Renal cortex interstitium (tissue), 11 donors: ENCODE measurements around the gene TMEM8B. TPM values are rescaled to one million over a fixed set of nuclear protein-coding genes. Genes with fewer than 3 reads are reported as not detected.

ENCODE experiments used
- DNase-seq, 11 donors: peaks; one replicate each; pipeline ENCODE4 v3.0.0-alpha.2; 2013; ENCODE audit warnings: low read depth in 9 of 11, low spot score in 4 of 11; ENCODE audit errors: extremely low read depth in 1 of 11
- polyA plus RNA-seq, 3 donors: library from polyadenylated mRNA; unstranded; fragments of 120-200 nt; gene quantifications; one replicate each; pipeline ENCODE4 v1.2.1, GENCODE V29; 2013; ENCODE audit not compliant: insufficient read length in 3 of 3

Gene TMEM8B
- polyA plus RNA-seq, 3 donors = 24.4 to 36.4 (median 28.9) TPM

GRCh38 chr9:35800530-35800929, 28.5 kb upstream of the TMEM8B start:
- no peak for DNase-seq

GRCh38 chr9:35801328-35802128, 27.5 kb upstream of the TMEM8B start:
- DNase-seq = no peak

- DNase-seq = no peak
Measured at GRCh38 chr9:35806101-35806500, 22.9 kb upstream of the TMEM8B start.

- no peak for DNase-seq
Measured at GRCh38 chr9:35808433-35808832, 20.6 kb upstream of the TMEM8B start.

GRCh38 chr9:35810122-35810521, 18.9 kb upstream of the TMEM8B start:
- no peak for DNase-seq

- DNase-seq = no peak
Measured at GRCh38 chr9:35811381-35812024, 17.5 kb upstream of the TMEM8B start.

- DNase-seq = peak; percentile 77 to 95 (median 87)
Measured at GRCh38 chr9:35812025-35812602, 16.9 kb upstream of the TMEM8B start, which contains the start of gene SPAG8. SPAG8 (minus strand) TSS chr9:35812262; CDS start chr9:35812147, 115 bp downstream.

GRCh38 chr9:35813434-35814105, 15.5 kb upstream of the TMEM8B start:
- DNase-seq = no peak

GRCh38 chr9:35814106-35814840, 14.8 kb upstream of the TMEM8B start:
- DNase-seq = peak in 1 of 11 donors; percentile 52

- peak; percentile 91 to 98 (median 95) for DNase-seq
Measured at GRCh38 chr9:35814841-35815543, 14.0 kb upstream of the TMEM8B start, which contains the start of gene HINT2. HINT2 (minus strand) TSS chr9:35815042; CDS start chr9:35814979, 63 bp downstream.

- DNase-seq = no peak
Measured at GRCh38 chr9:35816708-35817107, 12.3 kb upstream of the TMEM8B start.

- DNase-seq = no peak
Measured at GRCh38 chr9:35818341-35818740, 10.7 kb upstream of the TMEM8B start.

- no peak for DNase-seq
Measured at GRCh38 chr9:35820076-35820475, 9.0 kb upstream of the TMEM8B start.

GRCh38 chr9:35822926-35823325, 6.1 kb upstream of the TMEM8B start:
- no peak for DNase-seq

GRCh38 chr9:35826071-35826701, 2.8 kb upstream of the TMEM8B start:
- peak in 3 of 11 donors; percentile 36 to 44 (median 38) for DNase-seq

GRCh38 chr9:35827486-35827885, 1.5 kb upstream of the TMEM8B start:
- DNase-seq = no peak

- DNase-seq = peak in 1 of 11 donors; percentile 25
Measured at GRCh38 chr9:35828716-35829083, 328 bp upstream of the TMEM8B start, which contains the start of gene FAM221B. FAM221B (minus strand) TSS chr9:35828732; CDS start chr9:35826161, 2,571 bp downstream.

GRCh38 chr9:35829764-35830096, 702 bp downstream of the TMEM8B start:
- no peak for DNase-seq
